NT2/D1 (cell line): ENCODE measurements around the gene POLE3.
"Not testable (repeated sequence)": the region's sequence is repeated elsewhere in the genome, so short reads cannot be mapped to it uniquely, and the experiment has no call there.

Experiments used
- DNase-seq: peaks from one replicate; pipeline ENCODE4 v3.0.0-alpha.2; 2011; ENCODE audit warnings: low read depth, low spot score
- H3K27me3 ChIP-seq: 2 replicates; pipeline ENCODE4 v1.6.0; 2011; ENCODE audit warnings: mild to moderate bottlenecking; ENCODE audit not compliant: insufficient read length, insufficient read depth
- H3K36me3 ChIP-seq: 2 replicates; pipeline ENCODE4 v1.6.1; 2011; ENCODE audit warnings: mild to moderate bottlenecking, low read length, mixed read lengths; ENCODE audit not compliant: insufficient read depth, insufficient read length
- H3K4me1 ChIP-seq: 2 replicates; pipeline ENCODE4 v1.5.1; 2011; ENCODE audit not compliant: insufficient read depth, insufficient read length
- H3K4me3 ChIP-seq: 2 replicates; pipeline ENCODE4 v1.5.1; 2011; ENCODE audit warnings: low read depth; ENCODE audit not compliant: insufficient read length
- H3K9ac ChIP-seq: 2 replicates; pipeline ENCODE4 v1.6.0; 2011; ENCODE audit warnings: low read depth; ENCODE audit not compliant: insufficient read length
- H3K9me3 ChIP-seq: 2 replicates; pipeline ENCODE4 v1.5.1; 2011; ENCODE audit warnings: mild to moderate bottlenecking, low read length; ENCODE audit not compliant: insufficient read depth
- SUZ12 ChIP-seq: IDR thresholded peaks from 2 replicates; pipeline ENCODE4 v1.6.1; 2011; ENCODE audit not compliant: insufficient read length, insufficient read depth; ENCODE audit errors: extremely low read depth
- YY1 ChIP-seq: IDR thresholded peaks from 2 replicates; pipeline ENCODE4 v1.6.1; 2011; ENCODE audit not compliant: insufficient read length, insufficient read depth
- ZNF274 ChIP-seq: IDR thresholded peaks from 2 replicates; pipeline ENCODE4 v1.6.1; 2011; ENCODE audit warnings: mild to moderate bottlenecking, low read depth, low read length

POLE3 gene

GRCh38 chr9:113390192-113390960 is 20.1 kb downstream of the POLE3 start:
- H3K36me3 ChIP-seq: peaks cover 85% of the 10 kb centered on the region

GRCh38 chr9:113389451-113389850 is 21.0 kb downstream of the POLE3 start:
- H3K36me3 ChIP-seq: peaks cover 80% of the 10 kb centered on the region
- H3K4me1 ChIP-seq: no peaks in the 10 kb centered on the region
- H3K9me3 ChIP-seq: peaks cover 8% of the 10 kb centered on the region; the same call in 1 of the 2 replicates
- no peaks in the 10 kb centered on the region for H3K27me3 ChIP-seq
- DNase-seq: no peak
- H3K9ac ChIP-seq: no peak overlapping the region
- H3K4me3 ChIP-seq: no peak overlapping the region
- no peak for TF ChIP-seq YY1
- no peak for TF ChIP-seq SUZ12
- TF ChIP-seq ZNF274: no peak

More at GRCh38 chr9:113390192-113390960, 20.1 kb downstream of the POLE3 start:
- peaks cover 8% of the 10 kb centered on the region; the same call in 1 of the 2 replicates for H3K9me3 ChIP-seq
- no peak overlapping the region for H3K9ac ChIP-seq
- H3K27me3 ChIP-seq: no peaks in the 10 kb centered on the region
- no peak for TF ChIP-seq ZNF274
- no peak for TF ChIP-seq YY1
- TF ChIP-seq SUZ12: no peak
- no peak for DNase-seq
- H3K4me3 ChIP-seq: no peak overlapping the region
- no peaks in the 10 kb centered on the region for H3K4me1 ChIP-seq

- Histone ChIP-seq H3K4me1 (no peaks in the 10 kb centered on the region), H3K9me3 (peaks cover 8% of the 10 kb centered on the region; the same call in 1 of the 2 replicates), H3K36me3 (peaks cover 78% of the 10 kb centered on the region), H3K27me3 (no peaks in the 10 kb centered on the region), H3K4me3 (no peak overlapping the region), H3K9ac (no peak overlapping the region)
- no peak for TF ChIP-seq ZNF274
- no peak for TF ChIP-seq SUZ12
- TF ChIP-seq YY1: no peak
- DNase-seq: no peak
These were observed 21.6 kb downstream of the POLE3 start for GRCh38 chr9:113388833-113389232.

GRCh38 chr9:113387560-113388230 is 22.8 kb downstream of the POLE3 start:
- Histone ChIP-seq H3K27me3 (no peaks in the 10 kb centered on the region), H3K4me1 (no peaks in the 10 kb centered on the region), H3K4me3 (no peak overlapping the region), H3K36me3 (peaks cover 68% of the 10 kb centered on the region), H3K9ac (no peak overlapping the region), H3K9me3 (peaks cover 8% of the 10 kb centered on the region; the same call in 1 of the 2 replicates)
- no peak for DNase-seq
- TF ChIP-seq ZNF274: no peak
- no peak for TF ChIP-seq SUZ12
- no peak for TF ChIP-seq YY1

- Histone ChIP-seq H3K4me3 (no peak overlapping the region), H3K9me3 (peaks cover 8% of the 10 kb centered on the region; the same call in 1 of the 2 replicates), H3K27me3 (no peaks in the 10 kb centered on the region), H3K9ac (no peak overlapping the region), H3K36me3 (peaks cover 59% of the 10 kb centered on the region), H3K4me1 (no peaks in the 10 kb centered on the region)
- DNase-seq: no peak
- no peak for TF ChIP-seq ZNF274
- no peak for TF ChIP-seq YY1
- TF ChIP-seq SUZ12: no peak
These were observed 23.7 kb downstream of the POLE3 start for GRCh38 chr9:113386571-113387393.

GRCh38 chr9:113381909-113382411 is 28.5 kb downstream of the POLE3 start:
- Histone ChIP-seq H3K27me3 (no peaks in the 10 kb centered on the region), H3K9me3 (peaks cover 6% of the 10 kb centered on the region; the same call in 1 of the 2 replicates), H3K36me3 (peaks cover 13% of the 10 kb centered on the region), H3K4me3 (no peak overlapping the region), H3K4me1 (no peaks in the 10 kb centered on the region), H3K9ac (no peak overlapping the region)
- DNase-seq: no peak
- no peak for TF ChIP-seq SUZ12
- no peak for TF ChIP-seq YY1
- no peak for TF ChIP-seq ZNF274

- H3K27me3 ChIP-seq, H3K36me3 ChIP-seq, H3K9ac ChIP-seq, H3K4me1 ChIP-seq, DNase-seq, H3K9me3 ChIP-seq, H3K4me3 ChIP-seq: not testable (repeated sequence)
These were observed 29.0 kb downstream of the POLE3 start for GRCh38 chr9:113381441-113381840.
